ENCODE results near the gene KCNC2.

DNA sequence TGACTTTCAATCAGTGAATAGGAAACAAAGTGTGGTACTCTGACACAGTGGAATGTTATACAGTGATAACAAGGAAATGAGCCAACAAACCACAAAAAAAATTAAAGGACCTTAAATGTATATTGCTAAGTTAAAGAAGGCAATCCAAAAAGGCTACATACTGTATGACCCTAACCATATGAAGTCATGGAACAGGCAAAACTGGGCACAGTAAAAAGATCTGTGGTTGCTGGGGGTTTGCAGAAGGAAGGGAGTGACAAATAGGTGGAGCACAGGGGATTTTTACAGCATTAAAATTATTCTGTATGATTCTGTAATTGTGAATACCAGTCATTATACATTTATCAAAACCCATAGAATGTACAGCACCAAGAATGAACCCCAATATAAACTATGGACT is 112.6 kb downstream of the KCNC2 start:
- TF ChIP-seq EZH2 (optimal IDR thresholded peaks at IDR 0.05; ENCODE audit: low read depth, low read length) (no peak), EZH2phosphoT487 (IDR thresholded peaks at IDR 0.05; ENCODE audit: low read length) (no peak)
- TF ChIP-seq, protein P1, sequence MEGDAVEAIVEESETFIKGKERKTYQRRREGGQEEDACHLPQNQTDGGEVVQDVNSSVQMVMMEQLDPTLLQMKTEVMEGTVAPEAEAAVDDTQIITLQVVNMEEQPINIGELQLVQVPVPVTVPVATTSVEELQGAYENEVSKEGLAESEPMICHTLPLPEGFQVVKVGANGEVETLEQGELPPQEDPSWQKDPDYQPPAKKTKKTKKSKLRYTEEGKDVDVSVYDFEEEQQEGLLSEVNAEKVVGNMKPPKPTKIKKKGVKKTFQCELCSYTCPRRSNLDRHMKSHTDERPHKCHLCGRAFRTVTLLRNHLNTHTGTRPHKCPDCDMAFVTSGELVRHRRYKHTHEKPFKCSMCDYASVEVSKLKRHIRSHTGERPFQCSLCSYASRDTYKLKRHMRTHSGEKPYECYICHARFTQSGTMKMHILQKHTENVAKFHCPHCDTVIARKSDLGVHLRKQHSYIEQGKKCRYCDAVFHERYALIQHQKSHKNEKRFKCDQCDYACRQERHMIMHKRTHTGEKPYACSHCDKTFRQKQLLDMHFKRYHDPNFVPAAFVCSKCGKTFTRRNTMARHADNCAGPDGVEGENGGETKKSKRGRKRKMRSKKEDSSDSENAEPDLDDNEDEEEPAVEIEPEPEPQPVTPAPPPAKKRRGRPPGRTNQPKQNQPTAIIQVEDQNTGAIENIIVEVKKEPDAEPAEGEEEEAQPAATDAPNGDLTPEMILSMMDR (IDR thresholded peaks at IDR 0.05; ENCODE audit: low read length) = no peak

Measured in MM.1S (cell line).